ENCODE results near the gene ADARB2. TPM values are rescaled to one million over a fixed set of nuclear protein-coding genes. Genes with fewer than 3 reads are reported as not detected.

ADARB2 gene
- total RNA-seq, 1 experiment from 2014 or later: not detected

DNA sequence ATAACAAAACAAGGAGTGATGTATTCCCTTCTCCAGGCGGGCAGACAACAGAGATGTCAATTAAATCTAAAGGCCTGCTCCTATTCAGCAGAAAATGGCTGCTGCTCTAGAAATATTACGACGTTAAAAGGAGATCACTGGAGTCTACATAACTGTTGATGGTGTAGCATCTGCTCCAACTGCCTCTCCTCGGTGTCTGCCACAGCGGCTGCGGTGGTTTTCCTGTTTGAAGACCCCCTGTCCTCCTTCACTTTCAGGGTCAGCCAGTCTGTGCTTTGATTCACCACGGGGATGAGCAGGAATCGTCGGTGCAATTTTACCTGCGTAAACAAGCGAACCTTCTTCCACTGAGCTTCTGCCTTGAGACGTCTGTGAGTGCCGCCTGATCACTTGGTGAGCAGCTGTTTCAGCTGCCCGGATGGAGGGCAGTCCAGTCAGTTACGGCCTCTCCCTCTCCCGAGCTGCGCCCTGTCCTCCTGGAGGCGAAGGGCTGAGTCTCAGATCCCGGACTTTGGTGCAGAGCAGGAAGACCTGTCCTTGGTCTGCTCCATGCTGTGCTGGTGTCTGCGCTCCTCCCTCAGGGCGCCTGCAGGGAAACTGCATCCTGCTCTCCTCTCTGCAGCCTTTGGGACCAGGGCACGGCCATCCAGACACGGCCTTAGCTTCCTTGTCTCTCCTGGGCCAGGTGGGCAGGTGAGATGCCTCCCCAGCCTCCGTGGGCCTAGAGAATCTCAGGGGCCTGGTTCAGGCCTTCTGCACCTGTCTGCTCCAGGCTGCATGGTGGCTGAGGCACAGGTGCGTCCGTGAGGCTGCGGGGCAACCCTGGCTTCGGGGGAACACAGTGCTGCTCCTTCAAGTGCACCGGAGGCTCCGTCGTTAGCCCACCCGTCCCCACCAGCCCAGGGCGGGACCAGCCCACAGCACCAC lies 326.6 kb downstream of the ADARB2 start:
- in situ Hi-C loops (cut with HindIII; ENCODE audit: low pct_unique_long_range_greater_than_20kb, low sequenced_read_pairs): no loop called here
- DNase-seq (ENCODE audit: low read depth): no peak

DNA sequence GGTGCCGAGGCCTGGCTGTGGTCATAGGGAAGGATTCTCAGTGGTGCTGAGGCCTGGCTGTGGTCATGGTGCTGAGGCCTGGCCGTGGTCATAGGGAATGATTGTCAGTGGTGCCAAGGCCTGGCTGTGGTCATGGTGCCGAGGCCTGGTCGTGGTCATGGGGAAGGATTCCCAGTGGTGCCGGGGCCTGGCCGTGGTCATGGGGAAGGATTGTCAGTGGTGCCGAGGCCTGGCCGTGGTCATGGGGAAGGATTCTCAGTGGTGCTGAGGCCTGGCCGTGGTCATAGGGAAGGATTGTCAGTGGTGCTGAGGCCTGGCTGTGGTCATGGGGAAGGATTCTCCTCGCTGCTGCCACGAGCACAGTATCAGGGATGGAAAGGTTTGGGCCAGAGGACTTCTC lies 327.3 kb downstream of the ADARB2 start:
- DNase-seq (ENCODE audit: low read depth): no peak
- in situ Hi-C loops (cut with HindIII; ENCODE audit: low pct_unique_long_range_greater_than_20kb, low sequenced_read_pairs): no loop called here

DNA sequence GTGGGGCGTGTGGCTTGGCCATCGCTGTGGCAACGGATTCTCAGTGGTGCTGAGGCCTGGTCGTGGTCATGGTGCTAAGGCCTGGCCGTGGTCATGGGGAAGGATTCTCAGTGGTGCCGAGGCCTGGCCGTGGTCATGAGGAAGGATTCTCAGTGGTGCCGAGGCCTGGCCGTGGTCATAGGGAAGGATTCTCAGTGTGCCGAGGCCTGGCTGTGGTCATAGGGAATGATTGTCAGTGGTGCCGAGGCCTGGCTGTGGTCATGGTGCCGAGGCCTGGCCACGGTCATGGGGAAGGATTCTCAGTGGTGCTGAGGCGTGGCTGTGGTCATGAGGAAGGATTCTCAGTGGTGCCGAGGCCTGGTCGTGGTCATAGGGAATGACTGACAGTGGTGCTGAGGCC lies 327.9 kb downstream of the ADARB2 start:
- DNase-seq (ENCODE audit: low read depth): no peak

DNA sequence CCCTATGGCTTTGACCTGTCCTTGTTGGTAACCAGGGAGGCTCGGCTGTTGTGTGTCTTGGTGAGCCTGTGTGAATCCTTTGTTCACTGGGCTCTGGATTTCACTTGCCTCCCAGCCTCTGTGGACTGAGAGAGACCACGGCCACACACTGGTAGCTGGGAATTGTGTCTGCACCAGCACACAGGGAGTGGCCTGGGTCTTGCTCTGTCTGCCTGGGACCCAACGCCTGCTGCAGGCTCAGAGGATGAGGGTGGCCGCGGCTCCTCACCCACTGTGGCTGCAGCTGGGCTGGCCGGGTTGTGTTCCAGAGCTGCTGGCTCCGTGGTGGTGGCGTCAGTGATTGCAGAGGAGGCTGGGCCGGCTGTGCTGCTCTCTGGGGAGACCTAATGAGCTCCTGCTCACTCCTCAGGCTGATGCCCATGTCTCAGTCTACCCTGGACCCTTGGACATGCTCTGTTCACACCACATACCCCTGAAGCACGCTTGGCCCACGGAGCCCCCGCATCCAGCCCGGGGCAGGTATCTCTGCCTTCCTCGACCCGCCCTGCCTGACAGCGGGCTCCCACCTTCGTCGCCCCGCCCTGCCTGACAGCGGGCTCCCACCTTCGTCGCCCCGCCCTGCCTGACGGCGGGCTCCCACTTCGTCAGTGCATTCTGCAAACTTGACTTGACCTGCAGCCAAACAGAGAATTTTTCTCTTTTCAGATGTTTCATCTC lies 328.5 kb downstream of the ADARB2 start:
- no peak for DNase-seq (ENCODE audit: low read depth)
- in situ Hi-C loops (cut with HindIII; ENCODE audit: low pct_unique_long_range_greater_than_20kb, low sequenced_read_pairs): no loop called here

More for the DNA sequence above, 327.9 kb downstream of the ADARB2 start:
- in situ Hi-C loops (cut with HindIII; ENCODE audit: low pct_unique_long_range_greater_than_20kb, low sequenced_read_pairs): no loop called here

DNA sequence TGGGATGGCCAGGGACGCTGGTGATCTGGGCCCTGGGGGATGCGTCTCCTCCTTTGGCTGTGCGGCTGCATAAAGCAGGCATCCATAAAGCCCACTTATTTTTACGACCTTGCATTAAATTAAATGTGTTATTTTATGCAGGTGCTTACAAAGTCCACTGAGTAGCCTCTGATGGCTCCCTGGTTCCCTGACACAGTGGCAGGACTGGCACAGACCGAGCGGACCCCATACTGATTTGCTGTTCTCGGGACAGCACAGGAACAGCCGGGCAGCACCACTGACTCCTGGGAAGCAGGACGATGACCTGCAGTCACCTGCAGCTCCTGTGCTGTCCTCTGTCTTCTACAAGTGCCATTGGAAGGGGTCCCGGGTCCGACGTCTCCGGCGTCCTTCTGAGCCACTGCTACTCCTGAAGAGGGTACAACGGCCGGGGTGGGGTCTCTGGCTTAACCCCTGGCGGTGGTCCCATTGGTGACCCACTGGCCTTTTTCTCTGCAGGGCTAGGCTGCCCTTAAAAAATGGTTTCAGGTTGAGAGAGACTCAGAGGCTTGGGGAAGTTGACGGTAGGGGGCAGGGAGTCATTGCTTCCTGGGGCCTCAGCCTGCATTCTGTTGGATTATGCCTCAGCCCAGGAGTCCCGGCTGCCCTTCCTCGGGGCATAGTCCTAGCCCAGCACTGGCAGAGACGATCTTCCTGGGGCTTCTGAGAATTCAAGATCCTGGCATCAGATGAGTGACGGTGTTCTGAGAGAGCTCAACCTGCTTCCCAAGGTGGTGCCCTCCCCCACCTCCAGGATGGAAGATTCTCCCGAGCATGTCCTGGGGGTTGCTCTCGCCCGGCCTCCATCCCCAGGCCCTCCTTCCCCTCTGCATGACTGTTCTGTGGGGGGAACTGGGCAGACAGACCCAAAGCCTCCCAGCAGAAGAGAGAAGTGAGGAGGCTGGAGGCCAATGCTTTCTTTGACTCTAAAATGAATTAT lies 330.1 kb downstream of the ADARB2 start:
- no peak for DNase-seq (ENCODE audit: low read depth)
- in situ Hi-C loops (cut with HindIII; ENCODE audit: low pct_unique_long_range_greater_than_20kb, low sequenced_read_pairs): no loop called here

DNA sequence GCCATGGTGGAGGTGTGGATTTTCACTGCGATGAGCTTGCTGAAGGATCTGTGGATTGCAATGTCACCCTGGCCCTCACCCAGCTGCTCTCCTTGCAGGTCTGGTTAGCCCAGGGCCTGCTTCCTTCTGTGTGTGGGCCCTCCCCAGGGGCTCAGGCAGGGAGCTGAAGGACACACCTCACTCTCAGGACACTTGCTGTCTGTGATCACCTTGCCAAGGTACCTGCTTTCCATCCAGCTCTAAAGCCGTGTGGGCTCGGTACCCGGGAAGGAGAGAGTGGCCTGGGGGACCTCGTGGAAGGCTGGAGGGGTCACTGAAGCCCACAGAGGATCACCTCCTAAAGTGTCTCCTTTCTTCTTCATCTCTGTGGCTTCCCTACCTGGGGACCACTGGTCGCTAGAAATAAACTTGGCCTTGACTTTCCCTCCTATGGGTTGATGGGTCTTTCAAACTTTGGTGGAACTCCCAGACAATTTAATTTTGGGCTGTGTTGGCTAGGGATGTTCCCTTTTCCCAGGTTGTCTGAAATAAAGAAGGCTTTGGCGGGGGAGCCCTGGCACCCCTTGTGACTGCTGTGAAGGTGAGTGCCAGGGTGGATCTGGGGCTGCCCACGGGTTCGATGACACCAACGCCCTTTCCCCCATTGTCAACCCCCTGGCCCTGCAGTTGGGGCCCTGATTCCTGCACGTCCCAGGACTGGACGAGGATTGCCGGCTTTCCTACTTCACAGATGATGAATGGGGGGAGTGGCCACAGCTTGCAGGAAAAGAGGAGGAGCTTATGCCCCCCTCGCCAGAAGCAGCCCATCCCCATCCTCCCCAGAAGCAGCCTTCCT lies 331.0 kb downstream of the ADARB2 start:
- in situ Hi-C loops (cut with HindIII; ENCODE audit: low pct_unique_long_range_greater_than_20kb, low sequenced_read_pairs): no loop called here
- no peak for DNase-seq (ENCODE audit: low read depth)

DNA sequence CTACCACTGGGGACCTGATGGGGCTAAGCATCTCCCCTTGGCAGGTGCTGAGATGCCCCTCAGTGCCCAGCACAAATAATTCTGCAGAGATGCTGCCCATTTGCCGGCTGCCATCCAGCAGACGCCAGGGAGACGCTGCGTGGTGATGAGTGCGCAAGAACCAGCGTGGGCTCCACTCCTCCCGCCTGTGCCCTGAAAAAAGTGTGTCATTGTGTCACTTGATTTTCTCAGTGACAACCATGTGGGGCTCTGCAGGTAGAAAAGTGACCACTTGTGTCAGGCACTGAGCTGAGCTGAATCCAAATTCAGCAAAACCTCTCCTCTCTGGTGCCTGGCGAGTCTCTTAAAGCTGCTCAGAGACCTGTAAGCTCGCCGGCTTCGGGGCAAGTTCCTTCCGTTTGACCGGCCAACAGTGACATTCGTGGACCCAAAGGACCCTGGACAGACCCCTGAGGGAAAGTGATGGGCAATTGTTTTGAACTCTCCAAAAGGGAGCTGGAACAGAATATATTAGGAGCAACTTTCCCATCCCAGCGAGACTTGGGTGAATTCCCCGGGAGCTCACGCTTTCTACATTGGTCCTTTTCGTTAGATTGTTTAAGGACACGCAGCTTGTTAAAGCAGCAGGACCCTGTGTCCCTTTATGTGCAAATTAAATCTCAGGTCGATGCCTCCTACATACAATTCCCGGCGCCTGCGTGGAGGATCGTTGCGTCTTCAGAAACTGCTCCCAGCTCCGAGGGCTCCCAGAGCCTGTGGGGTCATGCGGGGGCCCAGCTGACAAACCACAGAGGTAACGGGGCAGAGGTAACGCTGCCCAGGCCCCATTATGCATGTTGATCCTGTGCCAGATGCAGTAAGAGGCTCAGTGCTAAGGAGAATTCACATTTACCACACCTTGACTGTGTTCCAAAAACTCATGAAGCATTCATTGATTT lies 332.7 kb downstream of the ADARB2 start:
- in situ Hi-C loops (cut with HindIII; ENCODE audit: low pct_unique_long_range_greater_than_20kb, low sequenced_read_pairs): no loop called here
- no peak for DNase-seq (ENCODE audit: low read depth)

DNA sequence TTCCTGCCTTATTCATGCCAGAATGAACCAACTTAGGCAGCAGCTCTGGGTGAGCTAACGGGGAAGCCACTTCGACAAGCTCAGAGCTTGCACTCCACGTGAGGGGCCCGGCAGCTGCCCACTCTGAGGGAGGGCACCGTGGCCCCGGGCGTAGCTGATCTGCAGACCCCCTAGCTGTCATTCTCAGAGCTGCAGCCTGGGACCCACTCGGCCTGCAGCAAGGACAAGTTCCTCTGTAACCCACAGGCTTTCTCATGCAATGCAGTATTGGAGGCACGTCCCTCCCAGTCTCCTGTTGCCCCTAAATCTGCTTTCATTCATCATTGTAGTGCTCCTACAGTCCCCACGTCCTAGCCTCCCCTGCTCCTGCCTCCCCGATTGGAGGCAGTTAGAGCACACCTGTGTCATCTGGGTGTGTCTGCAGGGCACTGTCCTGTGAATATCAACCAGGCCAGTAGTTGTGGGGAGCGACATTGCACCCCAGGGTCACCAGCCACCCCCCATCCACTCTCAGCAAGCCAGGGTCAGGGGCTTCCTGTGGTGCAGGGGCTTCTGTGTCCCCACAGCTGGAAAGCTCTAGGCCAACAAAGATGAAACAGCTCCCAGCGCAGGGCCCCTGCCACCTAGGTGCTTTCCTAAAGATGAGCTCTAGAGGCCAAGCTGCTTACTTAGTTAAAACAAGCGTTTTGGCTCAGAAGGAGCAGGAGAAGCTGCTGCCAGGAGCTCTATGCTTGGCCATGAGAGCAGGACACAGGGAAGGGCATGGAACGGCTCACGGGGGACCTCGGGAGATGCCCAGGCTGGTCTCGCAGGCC lies 333.6 kb downstream of the ADARB2 start:
- no peak for DNase-seq (ENCODE audit: low read depth)
- in situ Hi-C loops (cut with HindIII; ENCODE audit: low pct_unique_long_range_greater_than_20kb, low sequenced_read_pairs): no loop called here

DNA sequence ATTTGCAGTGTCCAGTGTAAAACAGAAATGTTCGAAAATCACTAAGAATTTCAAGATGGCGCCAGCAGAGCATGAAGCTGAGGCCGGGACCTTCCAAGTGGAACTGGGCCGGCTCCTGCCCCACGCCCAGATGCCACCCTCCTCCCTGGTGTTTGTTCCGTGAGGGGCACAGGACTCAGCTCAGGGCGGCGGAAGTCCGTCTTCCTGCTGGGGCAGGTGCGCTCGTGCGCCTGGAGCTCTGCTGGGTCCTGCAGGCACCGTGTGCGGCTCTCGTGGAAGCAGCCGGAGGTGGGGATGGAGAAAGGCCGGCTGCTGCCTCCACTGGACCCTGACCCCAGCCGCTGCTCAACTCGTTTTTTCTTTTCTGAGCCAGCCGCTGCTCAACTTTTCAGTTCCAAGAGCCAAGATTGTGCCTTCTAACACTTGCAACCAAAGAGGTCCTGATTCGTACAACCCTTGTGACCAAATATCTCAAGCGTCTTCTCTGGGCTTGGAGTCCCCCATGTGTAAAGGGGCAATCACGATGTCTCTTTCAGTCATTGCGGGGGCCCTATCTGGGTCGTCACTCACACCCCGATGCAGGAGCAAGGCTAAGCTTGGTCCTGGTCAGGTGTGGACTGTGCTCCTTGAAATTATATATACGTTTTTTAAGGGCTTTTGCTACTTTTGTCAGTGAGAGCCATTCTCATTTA lies 334.4 kb downstream of the ADARB2 start:
- in situ Hi-C loops (cut with HindIII; ENCODE audit: low pct_unique_long_range_greater_than_20kb, low sequenced_read_pairs): no loop called here
- DNase-seq (ENCODE audit: low read depth): no peak

DNA sequence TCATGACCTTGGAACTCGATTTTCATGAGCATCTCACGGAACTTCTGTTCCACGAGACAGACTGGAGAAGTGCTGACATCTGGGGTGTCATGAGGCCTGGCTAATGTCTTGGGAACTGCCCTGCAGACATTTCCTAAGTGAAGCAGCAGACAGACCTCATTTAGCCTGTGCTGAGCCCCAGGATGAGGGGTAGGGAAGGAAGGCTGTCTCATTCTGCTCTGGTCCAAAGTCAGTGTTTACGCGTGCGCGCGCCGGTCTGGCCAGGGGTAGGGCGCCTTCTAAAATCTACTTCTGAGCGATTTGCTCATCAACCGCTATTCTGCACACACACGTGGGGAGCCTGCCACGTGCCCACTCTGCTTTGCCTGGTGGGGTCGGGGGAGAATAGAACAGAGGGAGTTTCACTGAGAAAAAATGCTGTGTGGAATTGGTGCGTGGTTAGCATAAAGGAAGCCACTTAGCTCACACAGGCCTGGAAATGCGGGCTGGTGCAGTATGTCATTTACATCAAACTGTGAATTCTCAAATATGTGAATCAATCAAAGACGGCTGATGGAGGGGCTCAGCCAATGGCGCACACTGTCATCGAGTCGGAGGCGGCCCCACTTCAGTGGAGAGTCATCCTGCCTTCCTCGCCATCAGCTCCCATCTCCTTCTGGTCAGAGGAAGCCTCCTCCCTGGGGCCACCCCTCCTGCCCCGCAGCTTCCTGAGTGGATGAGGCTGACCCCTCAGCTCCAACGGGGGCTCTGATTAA lies 335.1 kb downstream of the ADARB2 start:
- DNase-seq (ENCODE audit: low read depth): no peak
- in situ Hi-C loops (cut with HindIII; ENCODE audit: low pct_unique_long_range_greater_than_20kb, low sequenced_read_pairs): no loop called here

DNA sequence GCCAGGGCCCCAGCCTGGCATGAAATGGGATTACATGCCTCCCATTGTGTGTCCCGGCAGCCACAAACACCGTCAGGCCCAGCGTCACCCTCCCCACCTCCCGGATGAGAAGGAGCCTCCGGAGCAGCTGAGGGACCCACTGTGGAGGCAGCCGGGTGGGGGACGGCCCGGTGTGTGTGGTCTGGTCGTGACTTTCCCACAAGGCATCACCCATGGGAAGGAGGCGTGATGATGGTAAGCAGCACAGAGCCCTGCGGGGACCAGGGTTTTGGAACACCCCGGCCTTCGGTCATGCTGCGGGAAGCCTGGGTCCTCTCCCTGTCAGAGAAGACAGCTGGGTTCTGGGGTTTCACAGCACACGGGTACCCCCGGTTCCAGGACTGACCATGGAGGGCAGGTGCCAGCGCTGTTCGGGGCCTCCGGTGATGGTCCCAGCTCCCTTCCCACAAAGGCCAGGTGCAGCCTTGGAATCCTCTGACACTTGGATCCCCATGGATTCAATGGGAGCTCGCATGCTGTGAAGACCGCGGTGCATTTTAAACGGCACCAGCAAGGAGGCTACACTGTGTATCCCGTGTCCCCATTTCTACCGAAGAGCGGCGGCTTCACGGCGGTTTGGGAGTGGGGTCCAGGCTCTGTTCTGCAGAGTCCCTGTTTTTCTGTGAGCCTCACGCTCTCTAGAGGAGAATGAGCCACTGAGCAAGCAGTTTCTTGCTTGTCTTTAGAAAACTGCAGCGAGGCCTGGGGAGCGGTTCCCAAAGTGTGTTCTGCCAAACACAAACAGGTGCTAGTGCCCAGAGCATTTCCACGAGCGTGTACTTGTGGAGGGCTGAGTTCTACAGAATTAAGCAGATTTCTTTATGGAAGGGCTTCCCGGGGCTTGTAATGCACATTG lies 336.0 kb downstream of the ADARB2 start:
- in situ Hi-C loops (cut with HindIII; ENCODE audit: low pct_unique_long_range_greater_than_20kb, low sequenced_read_pairs): no loop called here
- no peak for DNase-seq (ENCODE audit: low read depth)

DNA sequence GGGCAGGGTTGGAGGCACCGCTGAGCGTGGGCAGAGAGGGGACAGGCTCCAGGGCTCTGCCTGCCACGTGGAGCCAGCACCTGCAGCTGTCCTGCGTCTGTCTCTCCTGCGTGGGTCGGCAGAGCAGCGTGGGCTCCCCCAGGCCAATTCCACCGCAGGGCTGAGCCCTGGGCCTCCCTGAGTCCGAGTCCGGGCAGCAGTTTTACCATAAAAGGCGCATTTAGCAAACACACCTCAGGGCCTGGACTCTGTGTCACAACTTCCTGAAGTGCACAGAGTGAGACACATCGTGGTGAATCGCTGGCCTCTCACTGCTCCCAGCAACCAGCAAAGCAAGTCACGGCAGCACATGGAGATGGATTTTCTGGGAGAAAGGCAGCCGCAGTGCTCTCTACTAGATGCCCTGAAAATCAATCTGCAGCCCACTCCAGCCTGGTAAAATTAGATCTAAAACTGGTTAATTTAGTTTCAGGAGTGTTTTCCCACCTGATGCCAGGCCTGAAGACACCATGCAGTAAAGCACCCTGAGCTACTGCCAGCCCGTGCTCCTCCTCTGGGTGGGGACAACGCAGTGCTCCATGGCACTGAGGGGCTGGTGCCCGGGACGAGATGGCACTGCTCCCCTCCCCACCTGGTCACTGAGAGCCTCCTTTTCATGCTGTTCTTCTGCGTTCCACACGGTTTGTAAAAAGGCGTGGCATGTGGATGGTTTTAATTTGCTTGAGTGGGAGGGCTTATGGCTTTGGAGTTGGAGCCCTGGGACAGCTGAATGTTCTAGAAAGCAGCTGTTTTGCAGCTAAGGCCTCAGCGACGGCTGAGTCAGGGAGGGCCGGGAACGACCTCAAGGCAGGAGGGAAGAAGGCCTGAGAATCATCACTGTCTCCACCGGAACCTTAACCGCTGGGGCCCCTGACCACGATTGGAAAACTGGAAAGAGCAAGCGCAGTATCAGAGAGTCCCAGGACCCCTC lies 336.9 kb downstream of the ADARB2 start:
- DNase-seq (ENCODE audit: low read depth): no peak
- in situ Hi-C loops (cut with HindIII; ENCODE audit: low pct_unique_long_range_greater_than_20kb, low sequenced_read_pairs): no loop called here
